KOPT-K1 (cell line): Measurements from ENCODE around the gene KCNQ5.

Experiments used
- H3K27ac ChIP-seq: fragments of 200-600 bp; sonication (generic); 2 replicates; pipeline ENCODE4 v1.5.1; 2016; ENCODE audit warnings: antibody characterized with exemption, mild to moderate bottlenecking, low read depth, low read length; ENCODE audit not compliant: poor library complexity, severe bottlenecking
- H3K36me3 ChIP-seq: fragments of 200-600 bp; sonication (generic); 2 replicates; pipeline ENCODE4 v1.5.1; 2017; ENCODE audit warnings: antibody characterized with exemption, mild to moderate bottlenecking, low read length, moderate library complexity; ENCODE audit not compliant: insufficient read depth
- H3K9me3 ChIP-seq: fragments of 200-600 bp; sonication (generic); 2 replicates; pipeline ENCODE4 v1.5.1; 2017; ENCODE audit warnings: antibody characterized with exemption, low read length, mild to moderate bottlenecking; ENCODE audit not compliant: insufficient read depth, poor library complexity, severe bottlenecking

The KCNQ5 gene

GRCh38 chr6:73028893-73029450 is 407.1 kb downstream of the KCNQ5 start:
- no peak overlapping the region for H3K27ac ChIP-seq
- H3K36me3 ChIP-seq, result no peaks in the 10 kb centered on the region
- no peaks in the 10 kb centered on the region for H3K9me3 ChIP-seq

- no peak overlapping the region for H3K27ac ChIP-seq
- H3K9me3 ChIP-seq, result no peaks in the 10 kb centered on the region
- no peaks in the 10 kb centered on the region for H3K36me3 ChIP-seq
These were observed 408.4 kb downstream of the KCNQ5 start for GRCh38 chr6:73030257-73030656.

- H3K36me3 ChIP-seq, result no peaks in the 10 kb centered on the region
- H3K27ac ChIP-seq, result no peak overlapping the region
- no peaks in the 10 kb centered on the region for H3K9me3 ChIP-seq
These were observed 409.2 kb downstream of the KCNQ5 start for GRCh38 chr6:73030791-73031782.

GRCh38 chr6:73032586-73032985 is 410.7 kb downstream of the KCNQ5 start:
- Histone ChIP-seq H3K27ac (no peak overlapping the region), H3K36me3 (no peaks in the 10 kb centered on the region), H3K9me3 (no peaks in the 10 kb centered on the region)

- Histone ChIP-seq H3K9me3 (no peaks in the 10 kb centered on the region), H3K27ac (no peak overlapping the region), H3K36me3 (no peaks in the 10 kb centered on the region)
These were observed 414.8 kb downstream of the KCNQ5 start for GRCh38 chr6:73036689-73037088.

GRCh38 chr6:73041051-73041450 is 419.2 kb downstream of the KCNQ5 start:
- Histone ChIP-seq H3K36me3 (no peaks in the 10 kb centered on the region), H3K27ac (no peak overlapping the region)

GRCh38 chr6:73042892-73043291 is 421.0 kb downstream of the KCNQ5 start:
- no peaks in the 10 kb centered on the region for H3K36me3 ChIP-seq

More at GRCh38 chr6:73041051-73041450, 419.2 kb downstream of the KCNQ5 start:
- H3K9me3 ChIP-seq, result no peaks in the 10 kb centered on the region

GRCh38 chr6:73043446-73043845 is 421.6 kb downstream of the KCNQ5 start:
- Histone ChIP-seq H3K9me3 (no peaks in the 10 kb centered on the region), H3K27ac (no peak overlapping the region), H3K36me3 (no peaks in the 10 kb centered on the region)

More at GRCh38 chr6:73042892-73043291, 421.0 kb downstream of the KCNQ5 start:
- Histone ChIP-seq H3K9me3 (no peaks in the 10 kb centered on the region), H3K27ac (no peak overlapping the region)

GRCh38 chr6:73045609-73046008 is 423.7 kb downstream of the KCNQ5 start:
- no peaks in the 10 kb centered on the region for H3K36me3 ChIP-seq
- no peak overlapping the region for H3K27ac ChIP-seq
- H3K9me3 ChIP-seq, result no peaks in the 10 kb centered on the region

GRCh38 chr6:73047801-73048200 is 425.9 kb downstream of the KCNQ5 start:
- no peaks in the 10 kb centered on the region for H3K9me3 ChIP-seq
- H3K27ac ChIP-seq, result no peak overlapping the region
- no peaks in the 10 kb centered on the region for H3K36me3 ChIP-seq

GRCh38 chr6:73049971-73050594 is 428.2 kb downstream of the KCNQ5 start:
- no peaks in the 10 kb centered on the region for H3K36me3 ChIP-seq
- H3K9me3 ChIP-seq, result no peaks in the 10 kb centered on the region
- no peak overlapping the region for H3K27ac ChIP-seq

- Histone ChIP-seq H3K36me3 (no peaks in the 10 kb centered on the region), H3K9me3 (no peaks in the 10 kb centered on the region), H3K27ac (no peak overlapping the region)
These were observed 428.8 kb downstream of the KCNQ5 start for GRCh38 chr6:73050706-73051105.

GRCh38 chr6:73051147-73051546 is 429.3 kb downstream of the KCNQ5 start:
- no peaks in the 10 kb centered on the region for H3K9me3 ChIP-seq
- H3K36me3 ChIP-seq, result no peaks in the 10 kb centered on the region
- H3K27ac ChIP-seq, result no peak overlapping the region

GRCh38 chr6:73054958-73055357 is 433.1 kb downstream of the KCNQ5 start:
- Histone ChIP-seq H3K9me3 (no peaks in the 10 kb centered on the region), H3K27ac (no peak overlapping the region), H3K36me3 (no peaks in the 10 kb centered on the region)

- Histone ChIP-seq H3K36me3 (no peaks in the 10 kb centered on the region), H3K9me3 (no peaks in the 10 kb centered on the region), H3K27ac (no peak overlapping the region)
These were observed 436.9 kb downstream of the KCNQ5 start for GRCh38 chr6:73058736-73059135.
